OCI-LY1 (cell line): Measurements from ENCODE around the gene KRTAP12-2.

Experiments
- EZH2 ChIP-seq: fragments of 200-600 bp; sonication (generic), shearing (Covaris generic); IDR thresholded peaks from 2 replicates; pipeline ENCODE4 v1.8.0; 2017; ENCODE audit warnings: borderline replicate concordance, mixed run types, mild to moderate bottlenecking, antibody characterized with exemption, low read length, moderate library complexity, mixed read lengths
- TF ChIP-seq, protein P1 (sequence below): fragments of 200-600 bp; sonication (generic), shearing (Covaris generic); IDR thresholded peaks from 2 replicates; pipeline ENCODE4 v1.5.1; 2017; ENCODE audit warnings: mild to moderate bottlenecking, antibody characterized with exemption, low read length, moderate library complexity, mixed read lengths

DNA sequence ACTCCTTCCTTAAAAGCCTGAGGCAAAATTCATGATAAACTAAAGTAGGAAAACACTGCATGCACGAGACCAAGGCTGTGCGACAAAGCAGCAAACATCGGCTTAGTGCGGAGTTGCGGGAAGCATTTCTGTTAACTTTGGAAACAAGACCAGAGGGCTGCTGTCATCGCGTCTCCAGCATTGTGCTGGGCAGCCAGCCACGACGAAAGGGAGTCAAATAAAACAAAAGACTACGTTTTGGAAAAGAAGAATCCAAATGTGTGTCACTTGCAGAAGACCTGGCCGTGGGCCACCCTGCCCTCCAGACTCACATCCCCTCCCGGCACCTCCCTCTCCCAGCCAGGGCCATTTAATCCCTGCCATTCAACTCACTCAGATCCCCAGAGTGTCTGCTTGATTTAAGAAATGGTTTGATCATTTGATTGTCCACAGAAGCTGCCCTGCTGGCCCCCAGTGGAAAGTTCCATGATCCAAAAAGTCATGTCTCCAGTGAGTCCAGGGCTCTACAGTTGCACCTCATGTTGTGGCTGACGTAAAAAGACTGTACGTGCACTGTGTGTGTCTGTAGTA lies 22.9 kb downstream of the KRTAP12-2 start:
- TF ChIP-seq, protein P1, sequence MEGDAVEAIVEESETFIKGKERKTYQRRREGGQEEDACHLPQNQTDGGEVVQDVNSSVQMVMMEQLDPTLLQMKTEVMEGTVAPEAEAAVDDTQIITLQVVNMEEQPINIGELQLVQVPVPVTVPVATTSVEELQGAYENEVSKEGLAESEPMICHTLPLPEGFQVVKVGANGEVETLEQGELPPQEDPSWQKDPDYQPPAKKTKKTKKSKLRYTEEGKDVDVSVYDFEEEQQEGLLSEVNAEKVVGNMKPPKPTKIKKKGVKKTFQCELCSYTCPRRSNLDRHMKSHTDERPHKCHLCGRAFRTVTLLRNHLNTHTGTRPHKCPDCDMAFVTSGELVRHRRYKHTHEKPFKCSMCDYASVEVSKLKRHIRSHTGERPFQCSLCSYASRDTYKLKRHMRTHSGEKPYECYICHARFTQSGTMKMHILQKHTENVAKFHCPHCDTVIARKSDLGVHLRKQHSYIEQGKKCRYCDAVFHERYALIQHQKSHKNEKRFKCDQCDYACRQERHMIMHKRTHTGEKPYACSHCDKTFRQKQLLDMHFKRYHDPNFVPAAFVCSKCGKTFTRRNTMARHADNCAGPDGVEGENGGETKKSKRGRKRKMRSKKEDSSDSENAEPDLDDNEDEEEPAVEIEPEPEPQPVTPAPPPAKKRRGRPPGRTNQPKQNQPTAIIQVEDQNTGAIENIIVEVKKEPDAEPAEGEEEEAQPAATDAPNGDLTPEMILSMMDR: no peak
- no peak for TF ChIP-seq EZH2
